Measurements from ENCODE around the gene APBA2.

- TF ChIP-seq GATA2 (IDR thresholded peaks at IDR 0.05; ENCODE audit: low read depth, low read length) (no peak), GATA3 (IDR thresholded peaks at IDR 0.05; ENCODE audit: low read depth, low read length) (no peak)
Measured at GRCh38 chr15:29150515-29151483, 265.0 kb downstream of the APBA2 start.

Data from SH-SY5Y (cell line).